HG03196 (cell line): ENCODE measurements around the gene TGFB1.
"Not testable (repeated sequence)": the region's sequence is repeated elsewhere in the genome, so short reads cannot be mapped to it uniquely, and the experiment has no call there.

Experiments
- ATAC-seq: cut with Tn5 transposase; IDR thresholded peaks from one replicate; pipeline ENCODE4 v1.9.1; 2021; ENCODE audit not compliant: unreplicated experiment

TGFB1 gene

DNA sequence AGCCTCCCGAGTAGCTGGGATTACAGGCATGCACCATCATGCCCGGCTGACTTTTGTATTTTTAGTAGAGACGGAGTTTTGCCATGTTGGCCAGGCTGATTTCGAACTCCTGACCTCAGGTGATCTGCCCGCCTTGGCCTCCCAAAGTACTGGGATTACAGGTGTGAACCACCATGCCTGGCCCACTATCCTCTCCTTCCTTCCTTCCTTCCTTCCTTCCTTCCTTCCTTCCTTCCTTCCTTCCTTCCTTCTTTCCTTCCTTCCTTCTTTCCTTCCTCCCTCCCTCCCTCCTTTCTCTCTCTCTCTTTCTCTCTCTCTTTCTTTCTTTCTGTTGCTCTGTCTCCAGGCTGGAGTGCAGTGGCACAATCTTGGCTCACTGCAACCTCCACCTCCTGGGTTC lies 17.4 kb upstream of the TGFB1 start:
- ATAC-seq, result not testable (repeated sequence)

DNA sequence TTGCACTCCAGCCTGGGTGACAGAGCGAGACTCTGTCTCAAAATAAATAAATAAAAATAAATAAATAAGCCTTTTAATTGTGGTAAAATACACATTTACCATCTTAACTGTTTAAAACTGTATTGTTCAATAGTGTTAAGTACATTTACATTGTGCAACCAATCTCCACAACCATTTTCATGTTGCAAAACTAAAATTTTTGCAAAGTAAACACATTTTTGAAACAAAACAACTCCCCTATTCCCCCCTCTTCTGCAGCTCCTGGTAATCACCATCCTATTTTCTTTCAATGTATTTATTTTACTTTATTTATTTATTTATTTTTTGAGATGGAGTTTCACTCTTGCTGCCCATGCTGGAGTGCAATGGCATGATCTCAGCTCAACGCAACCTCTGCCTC lies 16.0 kb upstream of the TGFB1 start:
- ATAC-seq, result no peak

DNA sequence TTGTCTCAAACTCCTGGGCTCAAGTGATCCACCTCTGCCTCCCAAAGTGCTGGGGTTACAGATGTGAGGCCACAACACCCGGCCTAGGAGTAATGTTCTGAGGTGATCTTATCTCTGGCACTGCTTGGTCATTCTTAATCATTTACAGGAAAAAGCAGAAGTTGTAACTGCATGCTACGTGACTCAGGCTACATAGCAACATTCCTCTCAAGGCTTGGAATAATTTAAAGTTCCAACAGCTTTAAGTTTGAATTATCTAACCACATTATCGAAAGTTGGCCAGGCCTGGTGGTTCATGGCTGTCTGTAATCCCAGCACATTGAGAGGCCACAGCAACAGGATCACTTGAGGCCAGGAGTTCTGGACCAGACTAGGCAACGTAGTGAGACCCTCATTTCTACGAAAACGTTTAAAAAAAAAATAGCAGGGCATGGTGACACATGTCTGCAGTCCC lies 14.2 kb upstream of the TGFB1 start:
- ATAC-seq, result no peak

DNA sequence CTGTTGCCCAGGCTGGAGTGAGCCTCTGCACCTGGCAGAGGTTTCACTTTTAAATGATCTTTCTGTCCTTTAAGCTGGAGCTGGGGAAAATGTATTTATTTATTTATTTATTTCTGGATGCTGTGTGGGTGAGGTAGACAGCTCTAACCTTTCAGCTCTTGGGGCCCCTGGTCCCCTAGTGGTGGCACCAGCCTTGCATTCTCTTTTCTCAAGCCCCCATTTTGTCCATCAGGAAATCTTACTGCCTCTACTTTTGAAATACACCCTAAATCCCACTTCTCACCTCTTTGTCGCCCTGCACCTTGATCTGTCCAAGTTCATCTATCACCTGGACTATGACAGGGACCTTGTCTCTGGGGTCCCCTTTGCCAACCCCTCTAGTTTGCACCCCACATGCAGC lies 12.4 kb upstream of the TGFB1 start:
- ATAC-seq, result no peak

DNA sequence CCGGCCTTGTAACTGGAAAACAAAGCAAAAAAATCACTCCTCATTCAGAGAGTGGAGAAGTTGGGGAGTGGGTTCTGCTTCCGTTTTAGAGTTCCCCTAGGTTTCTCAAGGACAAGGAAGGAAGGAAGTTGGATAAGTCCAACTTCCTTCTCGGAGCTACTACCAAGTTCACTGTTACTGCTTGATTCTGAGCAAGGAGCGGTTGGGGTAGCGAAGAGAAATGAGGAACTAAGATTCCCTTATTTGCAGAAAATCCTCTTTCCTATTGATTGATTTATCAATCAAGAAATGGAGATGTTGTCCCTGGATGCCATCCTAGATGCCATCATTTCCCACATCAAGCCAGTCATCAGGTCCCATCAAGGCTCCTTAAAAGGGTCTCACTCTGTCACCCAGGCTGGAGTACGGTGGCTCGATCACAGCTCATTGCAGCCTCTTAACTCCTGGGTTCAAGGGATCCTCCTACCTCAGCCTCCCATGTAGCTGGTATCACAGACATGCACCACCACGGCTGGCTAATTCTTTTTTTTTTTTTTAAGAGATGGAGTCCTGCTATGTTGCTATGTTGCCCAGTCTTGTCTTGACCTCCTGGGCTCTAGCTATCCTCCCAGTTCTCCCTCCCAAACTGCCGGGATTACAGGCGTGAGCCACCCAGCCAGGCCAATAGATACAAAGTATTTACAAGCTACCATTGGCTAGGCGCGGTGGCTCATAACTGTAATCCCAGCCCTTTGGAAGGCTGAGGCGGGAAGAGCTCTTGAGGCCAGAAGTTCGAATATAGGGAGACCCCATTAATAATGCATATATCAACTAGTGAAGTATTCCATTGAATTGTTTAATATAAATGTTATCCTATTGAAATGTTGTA lies 11.0 kb upstream of the TGFB1 start:
- no peak for ATAC-seq

DNA sequence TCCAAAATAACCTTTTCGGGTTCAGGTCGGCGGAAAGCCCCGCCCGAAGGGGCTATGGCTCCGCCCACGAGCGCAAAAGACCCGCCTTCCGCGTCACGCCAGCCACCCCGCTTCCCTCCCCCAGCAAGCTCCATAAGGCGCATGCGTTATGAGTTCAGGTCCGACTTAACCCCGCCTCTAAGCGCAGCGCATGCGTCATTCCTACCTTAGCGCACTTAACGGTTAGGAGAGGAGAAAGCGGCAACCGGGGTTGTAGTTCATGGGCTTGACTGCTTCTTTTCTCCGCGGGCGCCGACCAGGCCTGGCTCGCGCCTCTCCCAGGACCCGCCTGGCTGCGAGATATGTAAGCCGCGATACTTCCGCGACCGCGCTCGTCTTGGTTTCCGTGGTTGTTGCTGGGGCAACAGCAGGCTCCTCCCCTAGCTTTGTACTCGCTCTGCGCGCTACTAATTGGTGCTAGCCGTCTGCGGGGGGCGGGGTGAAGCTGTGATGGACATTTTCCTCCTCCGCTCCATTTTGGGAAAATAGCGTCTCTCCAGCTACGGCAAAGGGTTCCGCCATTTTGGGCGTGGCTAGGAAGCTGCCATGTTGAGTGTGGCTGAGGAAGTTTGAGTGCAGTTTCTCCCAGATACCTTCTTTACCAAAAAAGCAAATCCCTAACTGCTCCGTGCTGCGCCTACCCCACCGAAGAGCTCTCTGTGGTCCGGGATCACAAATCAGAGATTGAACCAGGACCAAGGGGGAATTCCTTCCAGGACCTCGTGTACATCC lies 10.2 kb upstream of the TGFB1 start, which contains the start of gene B9D2:
B9D2 (minus strand) TSS at position 397 of the 771 bp plus-strand sequence. CDS start 630 bp downstream, outside the sequence.
- ATAC-seq, result peak; percentile 71

DNA sequence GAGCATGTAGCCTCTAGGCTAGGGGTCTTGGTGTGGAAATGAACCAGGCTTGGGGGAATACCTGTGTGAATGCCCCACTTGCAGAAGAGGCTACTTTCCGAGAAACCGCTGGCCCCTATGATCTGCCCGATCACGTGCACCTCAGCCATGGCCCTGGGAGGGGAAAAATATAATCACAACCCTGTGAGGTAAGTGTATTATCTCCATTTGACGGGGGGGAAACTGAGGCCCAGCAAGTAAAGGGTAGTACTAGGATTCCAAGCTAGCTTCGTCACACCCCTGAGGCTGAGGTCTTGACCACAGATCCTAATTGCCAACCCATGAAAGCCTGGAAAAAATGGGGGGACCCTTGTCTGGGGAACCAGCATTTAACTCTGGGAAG lies 9.6 kb upstream of the TGFB1 start:
- ATAC-seq, result no peak

DNA sequence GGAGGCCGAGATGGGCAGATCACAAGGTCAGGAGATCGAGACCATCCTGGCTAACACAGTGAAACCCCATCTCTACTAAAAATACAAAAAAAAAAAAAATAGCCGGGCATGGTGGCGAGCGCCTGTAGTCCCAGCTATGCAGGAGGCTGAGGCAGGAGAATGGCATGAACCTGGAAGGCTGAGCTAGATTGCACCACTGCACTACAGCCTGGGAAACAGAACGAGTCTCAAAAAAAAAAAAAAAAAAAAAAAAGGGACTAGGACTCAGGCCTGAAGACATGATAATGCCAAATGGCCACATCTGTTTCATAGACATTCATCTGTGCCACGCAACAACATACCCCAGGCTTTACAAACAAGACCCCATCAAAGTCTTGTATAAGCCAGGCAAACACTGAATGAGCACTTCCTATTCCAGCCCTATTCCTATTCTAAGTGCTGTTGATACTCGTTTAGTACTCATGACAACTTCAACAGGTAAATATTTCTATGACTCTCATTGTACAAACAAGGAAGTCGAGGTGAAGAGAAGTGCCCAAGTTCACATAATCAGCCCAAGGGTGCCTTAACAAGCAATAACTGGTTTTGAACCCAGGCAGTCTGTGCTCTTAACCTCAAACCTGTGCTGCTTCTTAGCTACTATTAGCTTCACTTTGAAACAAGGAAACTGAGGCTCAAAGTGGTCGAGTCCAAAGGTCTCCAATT lies 8.6 kb upstream of the TGFB1 start:
- ATAC-seq, result no peak

DNA sequence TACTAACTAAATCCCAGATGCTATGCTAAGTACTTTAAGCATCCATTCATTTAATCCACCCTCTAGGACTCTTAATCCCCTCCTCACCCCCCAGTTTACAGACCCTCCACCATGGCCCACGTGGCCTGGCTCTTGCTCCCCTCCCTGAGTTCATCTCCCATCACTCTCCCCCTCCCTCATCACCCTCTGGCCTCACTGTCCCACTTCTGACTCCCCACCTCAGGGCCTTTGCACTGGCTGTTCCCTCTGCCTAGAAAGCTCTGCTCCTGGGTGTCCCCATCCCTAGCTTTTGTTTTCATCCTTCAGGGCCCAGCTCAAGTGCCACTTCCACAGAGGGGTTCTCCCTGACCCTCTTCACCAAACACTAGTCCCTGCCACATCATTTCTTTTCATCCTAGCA lies 6.0 kb upstream of the TGFB1 start:
- no peak for ATAC-seq

DNA sequence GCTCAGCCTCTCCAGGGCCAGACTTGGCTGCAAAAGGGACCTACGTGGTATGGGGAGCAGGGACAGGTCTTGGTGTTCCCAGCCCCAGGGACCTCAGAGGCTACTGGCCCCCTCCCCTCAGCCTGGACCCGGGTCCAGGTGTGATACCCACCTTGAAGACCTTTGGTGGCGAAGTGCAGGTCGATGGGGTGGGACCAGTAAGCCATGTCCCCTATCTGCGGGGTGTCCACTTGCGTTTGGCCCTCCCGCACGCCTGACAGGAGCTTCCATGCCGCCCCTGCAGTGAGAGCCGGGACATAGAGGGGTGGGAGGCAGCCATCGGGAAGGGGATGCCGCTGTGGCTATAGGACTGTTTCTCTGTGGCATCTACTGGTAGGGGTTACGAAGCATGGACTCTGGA lies 4.0 kb upstream of the TGFB1 start:
- no peak for ATAC-seq

DNA sequence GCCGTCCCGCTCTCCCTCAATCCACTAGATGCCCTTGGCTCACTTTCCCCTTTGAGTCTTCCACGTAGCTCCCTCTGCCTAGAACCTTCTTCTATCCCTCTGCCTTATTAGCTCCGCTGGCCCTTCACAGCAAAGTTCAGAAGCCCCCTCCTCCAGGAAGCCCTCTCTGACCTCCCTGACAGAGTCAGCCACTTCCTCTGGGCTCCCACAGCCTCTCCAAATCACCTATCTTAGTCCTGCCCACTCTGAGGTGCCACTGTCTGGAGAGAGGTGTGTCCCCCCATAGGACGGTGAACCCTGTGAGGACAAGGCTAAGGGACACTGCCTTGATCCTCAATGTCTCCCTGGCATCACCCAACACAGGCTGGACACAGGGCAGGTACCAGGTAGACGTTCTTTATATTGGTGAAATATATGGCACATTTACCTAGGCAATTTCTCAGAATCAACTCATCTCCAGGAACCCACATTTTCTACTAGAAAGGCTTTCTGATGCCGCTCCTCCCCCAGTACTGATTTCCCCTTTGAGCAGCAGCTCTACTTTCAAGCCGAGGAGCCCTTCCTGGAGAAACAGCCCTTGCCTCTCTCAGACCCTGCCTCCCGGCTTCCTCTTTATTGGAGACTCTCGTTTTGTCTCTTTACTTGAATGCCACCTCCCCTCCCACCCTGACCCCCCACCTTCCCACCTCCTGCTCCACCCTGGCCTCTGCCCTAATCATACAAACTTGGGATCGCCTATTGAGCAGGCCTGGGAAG lies 3.4 kb upstream of the TGFB1 start:
- ATAC-seq, result no peak

DNA sequence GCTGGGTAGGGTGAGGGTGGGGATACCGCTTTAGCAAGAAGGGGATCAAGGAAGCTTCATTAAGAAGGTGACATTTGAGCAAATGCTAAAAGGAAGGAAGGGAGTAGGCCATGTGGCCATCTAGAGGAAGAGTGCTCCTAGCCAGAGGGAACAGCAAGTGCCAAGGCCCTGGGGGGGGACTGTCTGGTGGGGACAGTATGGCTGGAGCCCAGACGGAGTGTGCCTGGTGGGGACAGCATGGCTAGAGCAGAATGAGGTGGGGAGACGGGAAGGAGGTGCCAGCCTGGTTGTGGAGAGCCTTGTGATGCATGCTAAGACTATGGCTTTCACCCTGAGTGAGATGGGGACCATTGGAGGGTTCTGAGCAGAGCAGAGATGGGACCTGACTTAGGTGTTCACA lies 2.1 kb upstream of the TGFB1 start:
- no peak for ATAC-seq

DNA sequence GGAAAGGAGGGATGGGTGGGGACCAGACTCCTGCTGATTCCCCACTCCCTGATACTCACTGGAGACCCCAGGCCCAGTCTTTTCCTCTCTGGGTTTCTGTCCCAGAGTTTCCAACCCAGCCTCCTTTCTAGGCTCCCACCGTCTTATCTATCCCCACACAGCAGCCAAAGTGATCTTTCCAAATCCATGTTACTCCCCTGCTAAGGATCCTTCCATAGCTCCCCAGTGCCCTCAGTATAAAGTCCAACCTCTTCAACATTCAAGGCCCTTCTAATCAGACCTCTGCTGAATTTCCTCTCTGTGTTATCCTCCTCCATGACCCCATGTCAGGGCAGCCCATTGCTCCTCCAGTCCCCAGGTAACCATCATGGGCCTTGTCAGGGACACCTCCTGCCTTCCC lies 1.3 kb upstream of the TGFB1 start:
- no peak for ATAC-seq

DNA sequence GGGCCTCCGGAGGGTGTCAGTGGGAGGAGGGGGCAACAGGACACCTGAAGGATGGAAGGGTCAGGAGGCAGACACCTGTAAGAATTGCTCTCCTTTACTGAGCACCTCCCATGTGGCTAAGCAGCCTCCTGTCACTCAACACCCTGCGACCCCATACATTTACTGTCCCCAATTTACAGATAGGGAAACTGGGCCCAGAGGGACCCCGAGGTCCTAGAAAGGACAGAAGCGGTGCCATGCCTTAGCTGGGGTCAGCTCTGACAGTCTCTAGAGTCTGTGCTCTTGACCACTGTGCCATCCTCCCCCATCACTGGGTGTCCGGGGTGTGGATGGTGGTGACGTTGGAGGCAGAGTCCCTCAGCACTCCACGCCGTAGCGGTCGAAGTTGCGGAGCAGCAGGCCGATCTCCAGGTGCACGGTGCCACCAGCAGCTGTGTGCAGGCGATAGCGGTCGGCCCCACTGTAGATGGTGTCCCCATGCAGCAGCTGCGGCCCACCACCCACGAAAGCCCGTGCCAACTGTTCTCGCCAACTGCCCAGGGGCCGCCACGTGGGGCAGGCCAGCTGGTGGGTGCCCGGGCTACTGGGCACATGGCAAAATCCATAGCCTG lies 726 bp upstream of the TGFB1 start:
- no peak for ATAC-seq

DNA sequence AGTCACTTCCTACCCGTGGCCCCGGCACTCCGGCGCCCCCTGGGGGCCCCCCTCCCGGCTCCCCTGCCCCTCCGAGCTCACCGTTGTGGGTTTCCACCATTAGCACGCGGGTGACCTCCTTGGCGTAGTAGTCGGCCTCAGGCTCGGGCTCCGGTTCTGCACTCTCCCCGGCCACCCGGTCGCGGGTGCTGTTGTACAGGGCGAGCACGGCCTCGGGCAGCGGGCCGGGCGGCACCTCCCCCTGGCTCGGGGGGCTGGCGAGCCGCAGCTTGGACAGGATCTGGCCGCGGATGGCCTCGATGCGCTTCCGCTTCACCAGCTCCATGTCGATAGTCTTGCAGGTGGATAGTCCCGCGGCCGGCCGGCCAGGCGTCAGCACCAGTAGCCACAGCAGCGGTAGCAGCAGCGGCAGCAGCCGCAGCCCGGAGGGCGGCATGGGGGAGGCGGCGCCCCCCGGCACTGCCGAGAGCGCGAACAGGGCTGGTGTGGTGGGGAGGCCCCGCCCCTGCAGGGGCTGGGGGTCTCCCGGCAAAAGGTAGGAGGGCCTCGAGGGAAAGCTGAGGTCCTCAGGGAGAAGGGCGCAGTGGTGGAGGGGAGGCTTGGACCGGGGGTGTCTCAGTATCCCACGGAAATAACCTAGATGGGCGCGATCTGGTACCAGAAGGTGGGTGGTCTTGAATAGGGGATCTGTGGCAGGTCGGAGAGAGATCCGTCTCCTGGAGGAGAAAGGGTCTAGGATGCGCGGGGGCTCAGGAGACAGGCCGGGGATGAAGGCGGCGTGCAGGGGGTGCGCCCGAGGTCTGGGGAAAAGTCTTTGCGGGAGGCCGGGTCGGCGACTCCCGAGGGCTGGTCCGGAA lies 885 bp downstream of the TGFB1 start:
- no peak for ATAC-seq

DNA sequence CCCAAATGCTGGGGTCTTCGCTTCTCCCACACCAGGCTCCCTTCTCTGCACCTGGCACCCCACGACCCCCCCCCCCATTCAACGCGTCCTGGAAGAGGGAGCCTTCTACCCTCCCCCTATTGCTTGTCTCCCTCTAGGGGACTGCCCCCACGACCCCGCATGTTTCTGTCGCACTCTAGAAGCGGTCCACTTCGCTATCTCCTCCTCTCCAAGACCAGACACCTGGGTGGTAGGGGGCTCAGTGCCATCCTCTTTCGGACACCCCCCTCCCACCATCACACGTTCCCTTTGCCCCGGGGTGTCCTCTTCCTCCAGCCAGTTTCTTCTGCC lies 1.5 kb downstream of the TGFB1 start:
- ATAC-seq, result no peak

DNA sequence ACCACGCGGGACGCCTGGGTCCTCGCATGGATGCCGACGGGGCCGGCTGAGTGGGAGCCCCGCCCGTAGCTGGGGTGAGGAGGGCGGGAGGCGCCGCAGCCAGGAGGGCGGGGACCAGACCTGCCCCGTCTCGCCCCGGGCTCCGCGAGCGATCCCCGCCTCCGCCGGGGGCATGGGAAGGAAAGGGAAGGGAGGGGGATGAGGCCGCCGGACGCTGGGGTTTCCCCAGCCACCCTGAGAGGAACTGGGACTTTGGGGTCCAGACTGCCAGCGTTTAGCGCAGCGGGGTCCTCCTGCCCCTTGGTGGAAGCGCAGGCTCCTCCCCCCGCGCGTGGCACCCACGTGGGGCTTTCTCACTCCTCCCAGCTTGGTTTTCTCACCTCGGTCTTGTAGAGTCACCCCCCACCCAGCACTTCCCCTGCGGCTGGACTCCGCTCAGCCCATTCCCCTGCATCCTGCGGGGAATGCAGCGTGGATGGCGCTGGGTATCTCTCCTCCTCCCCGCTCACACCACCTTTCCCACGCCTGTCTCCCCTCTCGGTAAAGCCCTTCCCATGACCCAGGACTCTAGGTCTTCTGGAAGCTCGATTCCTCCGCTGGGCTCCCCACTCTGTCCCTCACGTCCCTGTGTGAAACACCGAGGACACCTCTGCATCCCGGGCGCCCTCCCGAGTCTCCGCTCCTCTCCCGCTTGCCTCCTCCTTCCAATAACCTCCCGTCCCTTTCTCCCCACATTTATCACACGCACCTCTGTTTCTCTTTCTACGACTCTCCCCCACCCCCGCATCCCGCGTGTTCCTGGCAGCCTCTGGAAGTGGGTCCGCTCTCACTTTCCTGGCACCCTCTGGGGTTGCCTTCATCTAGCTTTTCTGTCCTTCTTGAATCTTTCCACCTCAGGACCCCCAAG lies 2.1 kb downstream of the TGFB1 start:
- no peak for ATAC-seq

DNA sequence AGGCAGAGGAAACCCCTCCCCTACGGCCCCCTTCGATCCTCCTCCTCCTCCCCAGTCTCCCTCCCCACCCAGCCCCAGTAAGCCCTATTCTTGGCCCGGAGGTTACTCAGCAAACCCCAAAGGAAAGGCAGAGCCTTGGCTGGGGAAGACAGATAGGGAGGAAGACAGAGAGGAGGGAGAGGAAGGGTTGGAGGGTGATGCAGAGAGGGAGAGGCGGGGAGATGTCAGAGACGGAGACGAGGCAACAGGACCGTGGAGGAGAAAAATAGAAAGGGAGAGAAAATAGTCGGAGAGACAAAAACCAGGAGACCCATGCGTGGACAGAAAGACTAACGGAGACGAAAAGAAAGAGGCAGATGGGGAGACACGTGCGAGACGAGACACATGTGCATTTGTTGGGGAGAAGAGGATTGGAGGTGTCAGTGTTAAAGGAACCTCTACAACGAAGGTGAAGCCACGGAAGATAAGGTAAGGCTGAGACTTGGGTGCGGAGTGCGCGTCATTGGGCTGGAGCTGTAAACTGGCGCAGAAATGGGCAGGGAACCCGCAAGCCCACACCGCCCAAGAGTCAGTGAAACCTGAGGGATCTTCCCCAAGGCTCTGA lies 2.9 kb downstream of the TGFB1 start:
- ATAC-seq, result no peak
